OCI-LY3 (cell line): ENCODE data around the gene EXOC3L1.
A peak's percentile ranks its signal among the peaks of the same experiment; 100 is the strongest.

Experiments
- H2AFZ ChIP-seq: fragments of 200-600, 300-600 bp; shearing (Covaris generic); 2 replicates; pipeline ENCODE4 v1.6.0; 2014; ENCODE audit warnings: antibody characterized with exemption, low read depth, low read length
- H3K27ac ChIP-seq: fragments of 200-600, 300-600 bp; sonication (generic); 2 replicates; pipeline ENCODE4 v1.5.1; 2014; ENCODE audit warnings: mild to moderate bottlenecking, low read length, moderate library complexity, mixed read lengths
- H3K27me3 ChIP-seq: fragments of 200-600, 300-600 bp; sonication (generic); 2 replicates; pipeline ENCODE4 v1.6.1; 2014; ENCODE audit warnings: low read depth, low read length, mixed read lengths
- H3K36me3 ChIP-seq: fragments of 200-600, 300-600 bp; sonication (generic); replicated peaks from 2 replicates; pipeline ENCODE3; 2014; ENCODE audit warnings: low read depth, low read length, mixed read lengths
- H3K4me1 ChIP-seq: fragments of 300-600, 200-600 bp; sonication (generic); 2 replicates; pipeline ENCODE4 v1.6.1; 2014; ENCODE audit warnings: low read length, mixed read lengths
- H3K4me2 ChIP-seq: fragments of 200-600, 300-600 bp; sonication (generic); 2 replicates; pipeline ENCODE4 v1.6.1; 2014; ENCODE audit warnings: low read length, mixed read lengths
- H3K4me3 ChIP-seq: fragments of 300-600, 200-600 bp; sonication (generic); 2 replicates; pipeline ENCODE4 v1.5.1; 2014; ENCODE audit warnings: antibody characterized with exemption, mild to moderate bottlenecking, low read length, moderate library complexity
- H3K79me2 ChIP-seq: fragments of 300-600, 200-600 bp; shearing (Covaris generic); 2 replicates; pipeline ENCODE4 v1.6.1; 2014; ENCODE audit warnings: mild to moderate bottlenecking, low read length, mixed read lengths
- H3K9ac ChIP-seq: fragments of 300-600, 200-600 bp; shearing (Covaris generic); 2 replicates; pipeline ENCODE4 v1.6.0; 2014; ENCODE audit warnings: mild to moderate bottlenecking, low read length, moderate library complexity
- H3K9me3 ChIP-seq: fragments of 200-600, 300-600 bp; shearing (Covaris generic); 2 replicates; pipeline ENCODE4 v1.6.1; 2014; ENCODE audit warnings: low read length, mixed read lengths; ENCODE audit not compliant: insufficient read depth
- H4K20me1 ChIP-seq: fragments of 200-600, 300-600 bp; sonication (generic); 2 replicates; pipeline ENCODE4 v1.6.1; 2016; ENCODE audit warnings: low read length, mixed read lengths; ENCODE audit not compliant: insufficient read depth
- CTCF ChIP-seq: fragments of 200-600, 300-600 bp; sonication (generic); IDR thresholded peaks from 2 replicates; pipeline ENCODE4 v1.5.1; 2014; ENCODE audit warnings: antibody characterized with exemption, low read length, low read depth
- EZH2phosphoT487 ChIP-seq: fragments of 200-600 bp; shearing (Covaris generic); IDR thresholded peaks from 2 replicates; pipeline ENCODE4 v1.6.1; 2018; ENCODE audit warnings: antibody characterized with exemption, mixed run types, low read depth

The EXOC3L1 gene

DNA sequence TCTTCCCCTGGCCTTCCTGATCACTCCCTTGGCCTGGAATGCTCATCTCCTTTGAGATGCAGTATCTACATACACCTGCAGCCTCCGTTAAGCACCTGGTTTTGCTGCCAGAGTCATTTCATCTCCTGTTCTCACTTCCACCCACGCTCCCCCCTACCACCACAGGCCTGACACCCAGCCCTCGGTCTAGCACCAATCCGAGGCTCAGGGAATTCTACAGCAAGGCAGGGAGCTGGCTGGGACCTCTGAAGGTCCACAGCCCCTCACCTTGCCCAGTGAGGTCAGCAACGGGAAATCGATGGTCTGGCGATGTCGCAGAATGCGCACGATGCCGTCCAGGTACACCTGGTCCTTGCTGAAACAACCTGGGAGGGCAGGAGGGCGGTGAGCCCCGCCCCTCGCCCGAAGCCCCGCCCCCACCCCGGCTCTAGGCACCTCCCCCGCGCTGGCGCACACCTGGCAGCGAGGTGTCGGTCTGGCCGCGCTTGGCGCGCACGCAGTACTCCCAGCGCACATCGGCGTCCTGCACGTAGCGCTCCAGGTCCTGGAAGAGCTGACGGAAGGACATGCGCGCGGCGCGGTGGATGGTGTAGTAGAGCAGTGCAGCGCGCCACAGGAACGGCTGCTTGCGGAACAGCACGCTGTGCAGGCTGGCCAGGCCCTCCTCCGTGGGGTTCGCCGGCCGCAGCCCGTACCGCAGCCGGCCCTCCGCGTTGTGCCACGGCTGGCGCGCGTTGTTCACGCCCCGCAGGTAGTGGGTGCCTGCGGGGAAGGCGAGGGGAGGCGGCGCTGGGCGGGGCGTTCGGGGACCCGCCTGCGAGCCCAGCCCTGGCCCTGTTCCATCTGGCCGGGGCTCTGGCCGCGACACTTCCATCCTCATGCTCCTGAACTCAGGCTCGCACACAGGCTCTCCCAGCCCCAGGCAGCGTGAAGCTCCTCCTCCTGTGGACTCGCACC lies 11.9 kb downstream of the EXOC3L1 start:
- Histone ChIP-seq H3K27ac (no peak overlapping the region), H3K4me3 (no peak overlapping the region), H2AFZ (no peak overlapping the region), H3K9me3 (no peaks in the 10 kb centered on the region), H3K9ac (no peak overlapping the region), H3K27me3 (no peaks in the 10 kb centered on the region), H3K4me1 (peaks cover 26% of the 10 kb centered on the region), H4K20me1 (no peaks in the 10 kb centered on the region; the same call in 1 of the 2 replicates), H3K79me2 (peaks cover 9% of the 10 kb centered on the region), H3K4me2 (no peak overlapping the region), H3K36me3 (peaks cover 16% of the 10 kb centered on the region)
- no peak for TF ChIP-seq EZH2phosphoT487

GRCh38 chr16:67176662-67177061 lies 13.3 kb downstream of the EXOC3L1 start:
- Histone ChIP-seq H3K4me1 (peaks cover 24% of the 10 kb centered on the region), H2AFZ (no peak overlapping the region), H3K79me2 (peaks cover 3% of the 10 kb centered on the region; the same call in 1 of the 2 replicates), H3K9ac (no peak overlapping the region), H3K4me3 (no peak overlapping the region), H3K27me3 (no peaks in the 10 kb centered on the region), H3K36me3 (peaks cover 17% of the 10 kb centered on the region), H3K9me3 (no peaks in the 10 kb centered on the region), H3K27ac (no peak overlapping the region), H4K20me1 (no peaks in the 10 kb centered on the region; the same call in 1 of the 2 replicates), H3K4me2 (no peak overlapping the region)
- TF ChIP-seq EZH2phosphoT487: no peak
- TF ChIP-seq CTCF: no peak

DNA sequence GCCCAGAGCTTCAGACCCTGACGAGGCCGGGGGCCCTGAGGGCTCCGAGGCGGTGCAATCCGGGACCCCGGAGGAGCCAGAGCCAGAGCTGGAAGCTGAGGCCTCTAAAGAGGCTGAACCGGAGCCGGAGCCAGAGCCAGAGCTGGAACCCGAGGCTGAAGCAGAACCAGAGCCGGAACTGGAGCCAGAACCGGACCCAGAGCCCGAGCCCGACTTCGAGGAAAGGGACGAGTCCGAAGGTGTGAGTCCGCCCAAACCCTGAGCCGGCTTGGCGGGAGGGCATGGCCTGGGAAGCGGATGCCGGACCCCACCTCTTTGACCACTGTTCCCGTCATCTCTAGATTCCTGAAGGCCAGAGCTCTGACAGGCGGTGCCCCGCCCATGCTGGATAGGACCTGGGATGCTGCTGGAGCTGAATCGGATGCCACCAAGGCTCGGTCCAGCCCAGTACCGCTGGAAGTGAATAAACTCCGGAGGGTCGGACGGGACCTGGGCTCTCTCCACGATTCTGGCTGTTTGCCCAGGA lies 15.2 kb downstream of the EXOC3L1 start:
- no peaks in the 10 kb centered on the region for H3K9me3 ChIP-seq
- H3K4me1 ChIP-seq: peaks cover 37% of the 10 kb centered on the region
- no peak overlapping the region for H2AFZ ChIP-seq
- peak overlapping the region; percentile 72 for H3K4me3 ChIP-seq
- H3K4me2 ChIP-seq: peak overlapping the region; percentile 67
- no peaks in the 10 kb centered on the region; the same call in 1 of the 2 replicates for H4K20me1 ChIP-seq
- TF ChIP-seq CTCF: no peak
- TF ChIP-seq EZH2phosphoT487: no peak
- peaks cover 10% of the 10 kb centered on the region; the same call in 1 of the 2 replicates for H3K79me2 ChIP-seq
- peaks cover 21% of the 10 kb centered on the region for H3K36me3 ChIP-seq
- no peaks in the 10 kb centered on the region for H3K27me3 ChIP-seq
- no peak overlapping the region for H3K27ac ChIP-seq
- H3K9ac ChIP-seq: peak overlapping the region; percentile 45; the same call in 1 of the 2 replicates

GRCh38 chr16:67173808-67174705 lies 15.9 kb downstream of the EXOC3L1 start:
- Histone ChIP-seq H3K36me3 (peaks cover 17% of the 10 kb centered on the region), H4K20me1 (no peaks in the 10 kb centered on the region), H3K4me1 (peaks cover 44% of the 10 kb centered on the region), H3K9me3 (no peaks in the 10 kb centered on the region), H3K4me3 (peak overlapping the region; percentile 72), H3K27ac (no peak overlapping the region), H3K79me2 (peaks cover 10% of the 10 kb centered on the region; the same call in 1 of the 2 replicates), H2AFZ (no peak overlapping the region), H3K9ac (peak overlapping the region; percentile 45), H3K27me3 (no peaks in the 10 kb centered on the region), H3K4me2 (peak overlapping the region; percentile 67)
- TF ChIP-seq CTCF (0 out of 2 replicates have a peak, but pooled peaks have one; percentile 6), EZH2phosphoT487 (no peak)
